ENCODE data around the gene CPA5.
A peak's percentile ranks its signal among the peaks of the same experiment; 100 is the strongest.

CPA5 gene

DNA sequence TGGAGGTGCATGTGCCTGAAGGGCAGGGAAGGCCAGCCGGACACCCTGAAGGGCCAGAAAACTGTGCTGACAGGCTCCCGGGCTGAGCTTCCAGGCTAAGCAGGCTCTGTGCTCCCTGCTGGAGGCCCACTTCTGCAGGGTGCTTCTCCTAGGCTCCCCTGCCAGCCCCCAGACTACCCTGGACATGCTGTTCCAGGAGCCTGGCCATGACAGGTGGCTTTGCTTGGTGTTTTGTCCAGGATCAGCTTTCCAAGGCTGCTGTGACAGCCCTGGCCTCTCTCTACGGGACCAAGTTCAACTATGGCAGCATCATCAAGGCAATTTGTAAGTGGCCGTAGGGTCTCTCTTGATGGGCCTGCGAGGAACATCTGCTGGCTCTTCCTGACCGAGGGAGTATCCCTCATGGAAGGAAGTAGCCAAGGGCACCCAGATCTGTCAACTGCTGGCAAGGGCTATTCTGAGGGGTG, 41.0 kb downstream of the CPA5 start:
- 98% methylated on average over 6 of the region's 6 CpGs for WGBS (ENCODE audit: insufficient coverage)
- no peak for DNase-seq
- H3K9me3 ChIP-seq (ENCODE audit: control extremely low read depth in 1 of 5, control insufficient read depth in 4 of 5, insufficient read depth in 2 of 5, low read depth in 1 of 5, low read length in 4 of 5): no peaks in the 10 kb centered on the region
- no peak overlapping the region for H3K27ac ChIP-seq (ENCODE audit: insufficient read depth in 1 of 2, low read depth in 1 of 2, low read length in 2 of 2, poor library complexity in 1 of 2, severe bottlenecking in 2 of 2)
- peaks cover 0 to 9% (median 7%) of the 10 kb centered on the region in 4 experiments for H3K4me1 ChIP-seq (ENCODE audit: control extremely low read depth in 1 of 4, control insufficient read depth in 4 of 4, insufficient read depth in 4 of 4, low read length in 3 of 4)
- no peaks in the 10 kb centered on the region for H3K27me3 ChIP-seq (replicated peaks in 2 of 5; ENCODE audit: control insufficient read depth in 4 of 5, insufficient read depth in 5 of 5, low read length in 4 of 5)
- ChIA-PET POLR2A (no interaction called here), CTCF (interaction anchor here (1.0 kb wide), 1 partner anchor 37 kb away, joined by 3 read pairs; no protein-coding TSS in a partner anchor)
- no peak overlapping the region for H3K4me3 ChIP-seq (ENCODE audit: control insufficient read depth in 1 of 7, extremely low read depth in 1 of 7, insufficient read depth in 4 of 7, low read depth in 2 of 7, low read length in 6 of 7)
- no peaks in the 10 kb centered on the region for H3K36me3 ChIP-seq (ENCODE audit: control insufficient read depth in 4 of 4, insufficient read depth in 4 of 4, low read length in 3 of 4)

DNA sequence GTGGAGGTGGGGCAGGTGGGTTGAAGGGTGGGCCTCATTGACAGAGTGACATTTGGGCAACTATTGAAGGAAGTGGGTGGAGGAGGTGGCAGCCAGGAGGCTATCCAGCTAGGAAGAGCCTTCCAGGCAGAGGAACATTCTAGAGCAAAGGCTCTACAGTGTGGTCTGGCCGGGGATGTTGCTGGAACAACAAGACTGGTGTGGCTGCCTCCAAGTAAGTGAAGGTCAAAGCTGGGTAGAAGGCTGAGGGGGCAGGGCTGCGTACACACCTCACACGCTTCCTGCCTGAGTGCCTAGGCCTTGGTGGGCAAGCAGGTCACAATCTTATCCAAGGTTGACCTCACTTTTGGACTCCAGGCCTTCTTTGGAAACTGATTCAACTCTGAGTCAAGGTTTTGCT, 42.3 kb downstream of the CPA5 start:
- H3K4me1 ChIP-seq (ENCODE audit: control extremely low read depth in 1 of 4, control insufficient read depth in 4 of 4, insufficient read depth in 4 of 4, low read length in 3 of 4): peaks cover 0 to 12% (median 7%) of the 10 kb centered on the region in 4 experiments
- no peak overlapping the region for H3K27ac ChIP-seq (ENCODE audit: insufficient read depth in 1 of 2, low read depth in 1 of 2, low read length in 2 of 2, poor library complexity in 1 of 2, severe bottlenecking in 2 of 2)
- H3K9me3 ChIP-seq (ENCODE audit: control extremely low read depth in 1 of 5, control insufficient read depth in 4 of 5, insufficient read depth in 2 of 5, low read depth in 1 of 5, low read length in 4 of 5): no peaks in the 10 kb centered on the region
- WGBS (ENCODE audit: insufficient coverage): 100% methylated on average over 3 of the region's 3 CpGs
- no peaks in the 10 kb centered on the region for H3K27me3 ChIP-seq (replicated peaks in 2 of 5; ENCODE audit: control insufficient read depth in 4 of 5, insufficient read depth in 5 of 5, low read length in 4 of 5)
- ChIA-PET CTCF (no interaction called here), POLR2A (no interaction called here)
- no peak for DNase-seq
- H3K36me3 ChIP-seq (ENCODE audit: control insufficient read depth in 4 of 4, insufficient read depth in 4 of 4, low read length in 3 of 4): no peaks in the 10 kb centered on the region
- H3K4me3 ChIP-seq (ENCODE audit: control insufficient read depth in 1 of 7, extremely low read depth in 1 of 7, insufficient read depth in 4 of 7, low read depth in 2 of 7, low read length in 6 of 7): no peak overlapping the region

DNA sequence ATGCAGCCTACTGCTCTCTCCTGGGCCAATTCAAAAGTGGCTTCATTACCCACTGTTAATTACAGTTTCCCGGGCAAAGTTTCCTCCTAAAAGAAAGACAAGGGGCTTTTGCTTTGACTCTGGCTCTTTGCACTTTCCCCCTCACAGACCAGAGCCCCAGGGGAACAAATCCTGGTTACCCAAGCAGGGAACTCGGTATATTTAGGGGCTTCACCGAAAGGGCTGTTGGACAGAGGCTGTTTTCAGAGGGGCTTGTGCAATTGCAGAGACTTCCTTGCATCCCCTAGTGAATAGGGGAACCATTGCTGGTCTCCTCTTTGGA, 42.7 kb downstream of the CPA5 start:
- ChIA-PET CTCF (no interaction called here), POLR2A (no interaction called here)
- Histone ChIP-seq H3K4me1 (ENCODE audit: control extremely low read depth in 1 of 4, control insufficient read depth in 4 of 4, insufficient read depth in 4 of 4, low read length in 3 of 4) (peaks cover 0 to 12% (median 8%) of the 10 kb centered on the region in 4 experiments), H3K36me3 (ENCODE audit: control insufficient read depth in 4 of 4, insufficient read depth in 4 of 4, low read length in 3 of 4) (no peaks in the 10 kb centered on the region), H3K27me3 (replicated peaks in 2 of 5; ENCODE audit: control insufficient read depth in 4 of 5, insufficient read depth in 5 of 5, low read length in 4 of 5) (no peaks in the 10 kb centered on the region), H3K27ac (ENCODE audit: insufficient read depth in 1 of 2, low read depth in 1 of 2, low read length in 2 of 2, poor library complexity in 1 of 2, severe bottlenecking in 2 of 2) (no peak overlapping the region), H3K4me3 (ENCODE audit: control insufficient read depth in 1 of 7, extremely low read depth in 1 of 7, insufficient read depth in 4 of 7, low read depth in 2 of 7, low read length in 6 of 7) (no peak overlapping the region), H3K9me3 (ENCODE audit: control extremely low read depth in 1 of 5, control insufficient read depth in 4 of 5, insufficient read depth in 2 of 5, low read depth in 1 of 5, low read length in 4 of 5) (no peaks in the 10 kb centered on the region)
- WGBS (ENCODE audit: insufficient coverage): 94% methylated on average over 3 of the region's 3 CpGs
- no peak for DNase-seq

DNA sequence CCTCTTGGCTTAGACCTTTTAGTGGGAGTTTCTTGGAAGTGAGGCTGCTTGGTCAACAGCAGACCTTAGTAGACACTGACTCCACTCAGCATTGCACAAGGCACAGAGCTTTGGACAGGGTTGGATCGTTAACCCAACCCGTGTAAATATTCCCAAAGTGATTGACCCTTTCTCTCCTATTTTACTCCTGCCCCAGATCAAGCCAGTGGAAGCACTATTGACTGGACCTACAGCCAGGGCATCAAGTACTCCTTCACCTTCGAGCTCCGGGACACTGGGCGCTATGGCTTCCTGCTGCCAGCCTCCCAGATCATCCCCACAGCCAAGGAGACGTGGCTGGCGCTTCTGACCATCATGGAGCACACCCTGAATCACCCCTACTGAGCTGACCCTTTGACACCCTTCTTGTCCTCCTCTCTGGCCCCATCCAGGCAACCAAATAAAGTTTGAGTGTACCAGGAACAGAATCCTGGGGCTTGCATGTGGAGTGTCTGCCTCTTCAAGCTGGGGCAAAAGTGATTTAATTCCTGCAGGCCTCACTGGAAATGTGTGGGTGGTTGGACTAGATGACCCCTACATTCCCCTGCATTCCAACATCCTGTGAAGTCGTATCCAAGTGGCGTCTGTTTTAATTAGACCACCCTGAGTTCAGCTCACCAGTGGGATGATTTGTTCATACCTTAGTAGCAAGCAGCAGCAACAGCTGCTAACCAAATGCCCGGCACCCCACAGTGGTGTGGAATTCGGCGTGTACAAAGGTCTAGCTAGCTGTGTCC, 43.2 kb downstream of the CPA5 start:
- ChIA-PET CTCF (interaction anchor here (1.0 kb wide), 1 partner anchor 67 kb away, joined by 3 read pairs; no protein-coding TSS in a partner anchor), POLR2A (no interaction called here)
- H3K36me3 ChIP-seq (ENCODE audit: control insufficient read depth in 4 of 4, insufficient read depth in 4 of 4, low read length in 3 of 4): no peaks in the 10 kb centered on the region
- H3K9me3 ChIP-seq (ENCODE audit: control extremely low read depth in 1 of 5, control insufficient read depth in 4 of 5, insufficient read depth in 2 of 5, low read depth in 1 of 5, low read length in 4 of 5): no peaks in the 10 kb centered on the region
- H3K4me3 ChIP-seq (ENCODE audit: control insufficient read depth in 1 of 7, extremely low read depth in 1 of 7, insufficient read depth in 4 of 7, low read depth in 2 of 7, low read length in 6 of 7): no peak overlapping the region
- H3K4me1 ChIP-seq (ENCODE audit: control extremely low read depth in 1 of 4, control insufficient read depth in 4 of 4, insufficient read depth in 4 of 4, low read length in 3 of 4): peaks cover under 1 to 15% (median 9%) of the 10 kb centered on the region in 4 experiments
- WGBS (ENCODE audit: insufficient coverage): 96% methylated on average over 9 of the region's 12 CpGs
- H3K27me3 ChIP-seq (replicated peaks in 2 of 5; ENCODE audit: control insufficient read depth in 4 of 5, insufficient read depth in 5 of 5, low read length in 4 of 5): no peaks in the 10 kb centered on the region
- H3K27ac ChIP-seq (ENCODE audit: insufficient read depth in 1 of 2, low read depth in 1 of 2, low read length in 2 of 2, poor library complexity in 1 of 2, severe bottlenecking in 2 of 2): no peak overlapping the region
- DNase-seq: no peak

DNA sequence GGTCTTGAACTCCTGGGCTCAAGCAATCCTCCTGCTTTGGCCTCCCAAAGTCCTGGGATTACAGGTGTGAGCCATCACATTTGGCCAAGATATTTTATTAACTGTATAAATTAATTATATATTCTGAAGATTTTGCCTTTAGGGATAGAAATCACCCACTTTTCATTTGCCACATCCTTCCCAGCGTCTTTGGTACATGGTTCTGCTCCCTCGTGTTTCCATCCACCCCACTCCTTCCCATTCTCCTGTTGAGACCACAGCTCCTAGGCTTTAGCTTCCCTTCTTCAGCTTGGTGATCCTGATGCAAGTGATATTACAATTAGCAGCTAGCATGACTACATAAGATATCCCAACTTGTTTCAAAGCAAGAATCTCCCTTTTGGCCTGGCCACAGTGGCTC, 44.1 kb downstream of the CPA5 start:
- 93% methylated on average over 2 of the region's 2 CpGs for WGBS (ENCODE audit: insufficient coverage)
- H3K4me3 ChIP-seq (ENCODE audit: control insufficient read depth in 1 of 7, extremely low read depth in 1 of 7, insufficient read depth in 4 of 7, low read depth in 2 of 7, low read length in 6 of 7): no peak overlapping the region
- no peaks in the 10 kb centered on the region for H3K27me3 ChIP-seq (replicated peaks in 2 of 5; ENCODE audit: control insufficient read depth in 4 of 5, insufficient read depth in 5 of 5, low read length in 4 of 5)
- ChIA-PET CTCF (interaction anchor here (0.7 to 1.0 kb wide), 2 partner anchors 56 to 67 kb away, joined by 3 read pairs; no protein-coding TSS in a partner anchor), POLR2A (no interaction called here)
- H3K27ac ChIP-seq (ENCODE audit: insufficient read depth in 1 of 2, low read depth in 1 of 2, low read length in 2 of 2, poor library complexity in 1 of 2, severe bottlenecking in 2 of 2): no peak overlapping the region
- H3K9me3 ChIP-seq (ENCODE audit: control extremely low read depth in 1 of 5, control insufficient read depth in 4 of 5, insufficient read depth in 2 of 5, low read depth in 1 of 5, low read length in 4 of 5): no peaks in the 10 kb centered on the region
- peaks cover 7 to 24% (median 16%) of the 10 kb centered on the region in 4 experiments for H3K4me1 ChIP-seq (ENCODE audit: control extremely low read depth in 1 of 4, control insufficient read depth in 4 of 4, insufficient read depth in 4 of 4, low read length in 3 of 4)
- H3K36me3 ChIP-seq (ENCODE audit: control insufficient read depth in 4 of 4, insufficient read depth in 4 of 4, low read length in 3 of 4): no peaks in the 10 kb centered on the region
- no peak for DNase-seq

DNA sequence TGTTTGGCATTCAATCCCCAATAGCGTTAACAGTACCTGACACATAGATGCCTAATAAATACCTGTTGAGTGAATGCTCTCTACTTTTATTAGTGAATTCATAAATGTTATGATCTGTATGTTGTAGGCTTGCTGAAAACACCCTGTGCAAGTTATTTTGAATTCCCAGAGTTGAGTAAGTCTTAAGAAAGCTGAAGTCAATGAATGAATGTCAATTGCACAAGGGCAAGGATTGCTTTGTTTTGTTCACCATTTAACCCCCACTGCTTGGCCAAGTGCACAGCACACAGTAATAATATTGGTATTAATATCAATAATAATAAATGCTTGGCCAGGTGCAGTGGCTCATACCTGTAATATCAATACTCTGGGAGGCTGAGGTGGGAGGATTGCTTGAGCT, 45.9 kb downstream of the CPA5 start:
- 83% methylated on average over 1 of the region's 1 CpG for WGBS (ENCODE audit: insufficient coverage)
- Histone ChIP-seq H3K36me3 (ENCODE audit: control insufficient read depth in 4 of 4, insufficient read depth in 4 of 4, low read length in 3 of 4) (no peaks in the 10 kb centered on the region), H3K4me1 (ENCODE audit: control extremely low read depth in 1 of 4, control insufficient read depth in 4 of 4, insufficient read depth in 4 of 4, low read length in 3 of 4) (peaks cover 11 to 29% (median 25%) of the 10 kb centered on the region in 4 experiments), H3K9me3 (ENCODE audit: control extremely low read depth in 1 of 5, control insufficient read depth in 4 of 5, insufficient read depth in 2 of 5, low read depth in 1 of 5, low read length in 4 of 5) (no peaks in the 10 kb centered on the region), H3K27me3 (replicated peaks in 2 of 5; ENCODE audit: control insufficient read depth in 4 of 5, insufficient read depth in 5 of 5, low read length in 4 of 5) (no peaks in the 10 kb centered on the region), H3K27ac (ENCODE audit: insufficient read depth in 1 of 2, low read depth in 1 of 2, low read length in 2 of 2, poor library complexity in 1 of 2, severe bottlenecking in 2 of 2) (no peak overlapping the region), H3K4me3 (ENCODE audit: control insufficient read depth in 1 of 7, extremely low read depth in 1 of 7, insufficient read depth in 4 of 7, low read depth in 2 of 7, low read length in 6 of 7) (no peak overlapping the region)
- no peak for DNase-seq
- ChIA-PET CTCF (no interaction called here), POLR2A (no interaction called here)

DNA sequence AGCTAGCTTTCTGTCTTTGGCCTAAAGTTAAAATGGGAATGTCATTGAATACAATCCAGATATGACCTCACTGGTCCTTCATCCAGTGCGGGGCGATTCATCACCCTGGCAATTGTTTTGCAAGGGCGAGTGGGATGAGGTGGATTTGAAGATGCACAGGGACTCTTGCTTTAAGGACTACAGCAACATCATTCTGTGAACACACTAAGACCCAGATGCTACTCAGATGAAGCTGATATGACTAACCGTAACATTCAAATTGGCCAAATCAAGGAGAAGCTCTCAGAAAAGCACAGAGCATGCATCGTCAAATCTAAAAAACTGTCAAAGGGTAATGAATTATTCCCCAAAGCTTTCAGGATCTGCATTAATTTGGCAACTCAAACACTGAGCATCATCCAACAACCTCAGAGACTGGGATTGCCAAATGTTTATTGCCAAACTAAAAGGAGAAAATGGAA, 48.5 kb downstream of the CPA5 start:
- peak in 2 of 3 donors; percentile 19 to 38 for DNase-seq
- H3K27ac ChIP-seq (ENCODE audit: insufficient read depth in 1 of 2, low read depth in 1 of 2, low read length in 2 of 2, poor library complexity in 1 of 2, severe bottlenecking in 2 of 2): no peak overlapping the region
- WGBS (ENCODE audit: insufficient coverage): 89% methylated on average over 3 of the region's 5 CpGs
- no peaks in the 10 kb centered on the region for H3K9me3 ChIP-seq (ENCODE audit: control extremely low read depth in 1 of 5, control insufficient read depth in 4 of 5, insufficient read depth in 2 of 5, low read depth in 1 of 5, low read length in 4 of 5)
- H3K4me3 ChIP-seq (ENCODE audit: control insufficient read depth in 1 of 7, extremely low read depth in 1 of 7, insufficient read depth in 4 of 7, low read depth in 2 of 7, low read length in 6 of 7): peak overlapping the region in 2 of 7 experiments; percentile 6 to 58
- H3K4me1 ChIP-seq (ENCODE audit: control extremely low read depth in 1 of 4, control insufficient read depth in 4 of 4, insufficient read depth in 4 of 4, low read length in 3 of 4): peaks cover 14 to 45% (median 35%) of the 10 kb centered on the region in 4 experiments
- peaks cover 0 to 1% (median 0%) of the 10 kb centered on the region in 4 experiments for H3K36me3 ChIP-seq (ENCODE audit: control insufficient read depth in 4 of 4, insufficient read depth in 4 of 4, low read length in 3 of 4)
- CTCF ChIA-PET: interaction anchor here (0.9 to 1.4 kb wide), 5 partner anchors 51 to 148 kb away, joined by 3 to 4 read pairs (median 3); no protein-coding TSS in a partner anchor
- no peaks in the 10 kb centered on the region for H3K27me3 ChIP-seq (replicated peaks in 2 of 5; ENCODE audit: control insufficient read depth in 4 of 5, insufficient read depth in 5 of 5, low read length in 4 of 5)
- POLR2A ChIA-PET: no interaction called here
